HG03575 (cell line): ENCODE measurements around the gene CERKL.
"Not testable (repeated sequence)": the region's sequence is repeated elsewhere in the genome, so short reads cannot be mapped to it uniquely, and the experiment has no call there.

Experiments
- ATAC-seq: cut with Tn5 transposase; IDR thresholded peaks from one replicate; pipeline ENCODE4 v1.9.1; 2021; ENCODE audit not compliant: unreplicated experiment, insufficient number of reproducible peaks, low FRiP score; ENCODE audit errors: extremely low read depth

The CERKL gene, protein sequence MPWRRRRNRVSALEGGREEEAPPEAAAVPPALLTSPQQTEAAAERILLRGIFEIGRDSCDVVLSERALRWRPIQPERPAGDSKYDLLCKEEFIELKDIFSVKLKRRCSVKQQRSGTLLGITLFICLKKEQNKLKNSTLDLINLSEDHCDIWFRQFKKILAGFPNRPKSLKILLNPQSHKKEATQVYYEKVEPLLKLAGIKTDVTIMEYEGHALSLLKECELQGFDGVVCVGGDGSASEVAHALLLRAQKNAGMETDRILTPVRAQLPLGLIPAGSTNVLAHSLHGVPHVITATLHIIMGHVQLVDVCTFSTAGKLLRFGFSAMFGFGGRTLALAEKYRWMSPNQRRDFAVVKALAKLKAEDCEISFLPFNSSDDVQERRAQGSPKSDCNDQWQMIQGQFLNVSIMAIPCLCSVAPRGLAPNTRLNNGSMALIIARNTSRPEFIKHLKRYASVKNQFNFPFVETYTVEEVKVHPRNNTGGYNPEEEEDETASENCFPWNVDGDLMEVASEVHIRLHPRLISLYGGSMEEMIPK

GRCh38 chr2:181656450-181657291 is at the start of gene CERKL:
Gene CERKL, minus strand, starts transcription at chr2:181657105. Its CDS starts 99 bp downstream, at chr2:181657006.
- no peak for ATAC-seq

GRCh38 chr2:181702519-181702918 is 45.6 kb upstream of the CERKL start:
- not testable (repeated sequence) for ATAC-seq

- ATAC-seq = no peak
Observed at GRCh38 chr2:181698223-181698622, 41.3 kb upstream of the CERKL start.

GRCh38 chr2:181697571-181697970 is 40.7 kb upstream of the CERKL start:
- ATAC-seq = no peak

GRCh38 chr2:181697126-181697525 is 40.2 kb upstream of the CERKL start:
- no peak for ATAC-seq

DNA sequence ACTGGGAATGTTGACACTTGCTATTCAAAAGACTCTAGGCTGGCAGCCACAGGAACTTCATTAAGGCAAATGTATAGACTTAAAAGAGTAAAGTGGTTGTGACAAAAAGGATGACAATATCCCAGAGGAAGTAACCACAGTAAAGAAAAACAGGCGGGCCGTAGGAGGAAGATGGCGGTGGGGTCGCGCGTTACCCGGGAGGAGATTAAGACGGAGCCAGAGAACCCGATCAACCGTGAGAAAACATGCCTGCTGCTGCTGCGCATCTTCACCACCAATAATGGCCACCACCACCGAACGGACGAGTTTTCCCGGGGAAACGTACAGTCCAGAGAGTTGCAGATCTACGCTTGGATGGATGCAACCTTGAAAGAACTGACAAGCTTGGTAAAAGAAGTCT is 37.4 kb upstream of the CERKL start:
- ATAC-seq = no peak

DNA sequence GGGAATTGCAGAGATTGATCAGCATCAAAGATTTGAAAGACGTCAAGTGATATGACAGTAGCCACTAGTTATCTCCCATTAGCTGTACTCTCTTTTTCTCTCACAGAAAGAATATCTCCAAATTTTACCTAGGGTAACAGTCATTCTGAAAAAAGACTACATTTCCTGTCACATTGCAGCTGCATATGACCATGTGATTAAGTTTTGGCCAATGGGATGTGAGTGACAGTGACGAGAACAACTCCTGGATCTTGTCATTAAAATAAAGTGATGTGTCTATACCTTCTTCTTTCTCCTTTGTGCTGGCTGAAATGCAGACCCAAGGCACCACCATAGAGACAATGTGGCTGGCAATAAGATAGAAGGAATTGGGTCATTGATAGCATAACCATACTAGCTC is 34.0 kb upstream of the CERKL start:
- no peak for ATAC-seq

DNA sequence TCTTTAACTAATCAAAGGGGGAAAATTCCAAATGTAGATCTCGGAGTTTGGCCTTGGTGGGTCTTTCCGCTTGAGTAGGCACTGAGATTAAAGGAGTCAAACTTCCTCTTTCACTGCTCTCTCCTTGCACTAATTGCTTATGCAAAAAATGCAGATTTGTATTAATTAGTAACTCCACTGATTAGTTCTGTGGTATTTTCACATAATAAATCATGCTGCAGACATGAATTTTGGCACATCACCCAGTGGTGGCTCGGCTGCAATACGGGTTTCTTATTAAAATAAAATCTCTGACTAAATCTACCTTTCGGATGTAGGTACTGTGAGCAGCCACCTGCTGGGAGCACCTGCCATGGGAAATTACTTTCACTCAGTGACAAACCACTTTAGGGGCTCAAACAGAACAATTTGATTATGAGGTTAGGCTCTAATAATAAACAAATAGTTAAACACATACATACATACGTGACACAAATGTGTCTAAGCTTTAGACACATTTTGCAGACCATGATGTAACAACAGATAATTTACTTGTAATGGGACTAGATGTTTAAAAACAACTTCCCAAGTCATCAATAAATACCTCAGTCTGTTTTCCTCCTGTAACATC is 29.8 kb upstream of the CERKL start:
- no peak for ATAC-seq

DNA sequence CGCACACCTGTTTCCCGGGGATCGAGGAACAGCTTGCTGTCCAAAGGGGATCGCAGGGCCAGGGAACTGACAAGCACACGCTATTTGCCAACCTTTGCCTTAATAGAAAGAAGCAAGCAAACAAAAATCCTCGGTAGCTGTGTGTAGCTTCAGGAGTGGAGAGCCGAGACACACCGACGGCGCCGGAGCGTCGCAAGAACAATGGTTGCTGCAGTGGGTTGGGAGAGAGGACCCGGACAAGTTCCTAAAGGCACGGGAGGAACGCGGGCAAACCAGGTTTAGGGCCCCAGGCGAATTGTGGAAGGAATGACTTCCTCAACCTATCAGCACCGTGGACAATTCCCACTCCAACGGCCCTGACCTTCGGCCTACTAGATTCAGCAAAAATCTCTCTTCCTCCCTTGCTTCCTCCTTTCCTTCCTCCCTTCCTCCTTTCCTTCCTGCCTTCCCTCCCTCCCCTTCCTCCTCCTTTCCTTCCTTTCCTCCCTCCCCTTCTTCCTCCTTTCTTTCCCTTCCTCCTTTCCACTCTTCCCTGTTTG is 28.3 kb upstream of the CERKL start:
- no peak for ATAC-seq

- no peak for ATAC-seq
Observed at GRCh38 chr2:181684454-181685149, 27.7 kb upstream of the CERKL start.

DNA sequence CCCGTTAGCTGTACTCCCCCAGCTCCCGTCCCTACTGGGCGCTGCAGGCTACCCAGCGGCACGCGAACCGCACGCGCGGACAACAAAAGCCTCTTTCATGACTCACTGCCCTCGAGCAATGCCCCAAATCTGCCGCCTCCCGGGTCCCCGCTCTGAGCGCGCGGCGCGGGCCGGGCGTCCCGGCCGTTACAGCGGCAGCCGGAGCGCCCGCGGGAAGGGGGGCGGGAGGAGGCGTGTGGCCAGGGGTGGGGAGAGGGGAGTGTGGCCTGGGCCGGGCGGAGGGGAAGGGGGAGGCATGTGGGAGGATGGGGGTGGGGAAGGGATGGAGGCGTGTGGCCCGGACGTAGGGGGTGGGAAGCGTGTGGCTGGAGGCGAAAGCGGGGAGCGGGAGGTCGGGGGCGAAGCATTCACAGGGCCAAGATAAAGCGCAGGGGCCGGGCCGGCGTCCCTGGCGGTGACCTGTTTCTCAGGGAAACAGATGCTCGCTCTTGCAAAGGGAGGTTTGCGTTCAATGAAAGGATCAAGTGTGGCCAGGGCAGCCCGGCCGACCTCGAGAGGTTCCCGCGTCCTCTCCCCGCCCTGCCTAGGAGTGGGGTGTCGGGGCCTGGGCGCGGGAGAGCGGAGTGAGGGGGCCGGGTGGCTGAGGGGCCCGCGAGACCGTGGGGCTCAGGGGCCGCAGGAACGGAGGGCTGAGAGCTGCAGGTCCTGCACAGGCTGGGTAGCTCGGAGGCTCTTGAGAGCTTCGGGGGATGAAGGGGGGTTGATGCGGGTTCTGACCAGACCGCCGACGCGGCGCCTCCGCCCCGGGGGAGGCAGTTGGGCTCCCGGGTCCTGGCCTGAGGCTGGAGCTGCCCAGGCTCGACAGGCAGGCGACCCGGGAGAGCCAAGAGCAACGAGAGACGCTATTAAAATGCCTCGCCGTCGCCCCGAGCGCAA is 26.9 kb upstream of the CERKL start:
- ATAC-seq = no peak

DNA sequence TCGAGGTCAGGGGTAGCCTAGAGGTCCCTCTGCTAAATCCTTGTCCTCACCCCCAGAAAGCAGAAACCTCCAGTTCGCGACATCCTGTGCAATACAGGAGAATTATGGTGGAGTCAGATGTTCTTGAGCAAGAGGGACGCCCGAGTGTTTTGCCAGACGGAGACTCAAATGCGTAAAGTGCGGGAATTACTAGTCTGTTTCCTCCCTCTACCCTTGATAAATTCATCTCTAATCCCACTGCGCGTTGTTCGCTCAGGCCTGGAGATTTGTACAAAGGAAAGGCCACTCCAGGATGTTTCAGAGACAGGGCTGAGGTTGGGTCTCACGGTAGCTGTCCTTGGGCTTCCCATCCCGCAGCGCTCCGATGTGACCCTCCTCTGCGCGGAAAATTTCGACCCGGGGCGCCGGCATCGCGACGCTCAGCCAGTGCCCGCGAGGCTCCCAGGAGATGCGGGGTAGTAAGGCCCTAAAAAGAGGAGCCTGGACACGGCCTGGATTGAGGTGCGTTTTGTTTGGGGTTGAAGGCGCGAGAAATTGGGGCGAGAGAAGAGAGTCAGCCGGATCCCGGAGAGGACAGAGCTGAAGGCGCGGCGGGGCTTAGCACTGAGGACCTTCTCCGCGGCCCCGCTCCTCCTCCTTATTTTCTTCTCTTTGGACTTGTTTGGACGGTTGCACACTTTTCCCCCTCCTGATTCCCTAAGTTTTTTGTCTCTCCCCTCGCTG is 26.1 kb upstream of the CERKL start:
- ATAC-seq = no peak

DNA sequence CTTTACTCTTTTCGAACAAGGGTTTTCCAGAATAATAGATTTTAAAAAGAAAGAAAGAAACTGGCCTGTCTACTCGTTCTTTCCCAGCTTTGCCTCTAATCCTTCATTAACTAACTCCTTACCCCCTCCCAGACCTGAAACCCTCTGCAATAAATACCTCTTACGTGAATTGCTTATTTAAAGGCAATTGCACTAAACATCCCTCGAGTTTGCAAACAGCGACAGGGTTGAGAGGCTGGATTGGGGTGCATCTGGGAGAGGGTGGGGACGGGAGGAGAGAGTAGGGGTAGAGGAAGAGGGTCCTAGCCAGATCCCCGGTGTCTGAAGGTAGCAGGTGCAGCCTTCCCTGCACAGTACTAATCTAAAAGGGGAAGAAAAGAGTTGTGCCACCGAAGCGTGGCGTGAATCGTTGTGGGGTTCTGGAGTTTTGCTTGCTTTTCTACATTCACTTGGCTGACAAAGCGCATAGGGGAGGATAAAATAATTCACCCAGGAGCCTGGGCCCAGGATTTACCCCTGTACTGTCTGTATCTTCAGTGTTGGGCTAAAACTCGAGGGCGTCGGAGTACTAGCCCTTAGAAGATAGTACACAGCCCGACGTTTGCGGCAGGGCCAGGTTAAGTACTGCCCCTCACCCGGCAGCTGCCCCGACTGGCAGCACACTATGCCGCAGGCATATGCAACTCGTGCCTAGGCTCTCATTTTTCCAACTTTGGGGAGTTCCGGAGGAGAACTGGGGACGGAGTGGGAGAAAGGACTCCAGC is 25.3 kb upstream of the CERKL start:
- no peak for ATAC-seq

- no peak for ATAC-seq
Observed at GRCh38 chr2:181680937-181681811, 24.3 kb upstream of the CERKL start.

DNA sequence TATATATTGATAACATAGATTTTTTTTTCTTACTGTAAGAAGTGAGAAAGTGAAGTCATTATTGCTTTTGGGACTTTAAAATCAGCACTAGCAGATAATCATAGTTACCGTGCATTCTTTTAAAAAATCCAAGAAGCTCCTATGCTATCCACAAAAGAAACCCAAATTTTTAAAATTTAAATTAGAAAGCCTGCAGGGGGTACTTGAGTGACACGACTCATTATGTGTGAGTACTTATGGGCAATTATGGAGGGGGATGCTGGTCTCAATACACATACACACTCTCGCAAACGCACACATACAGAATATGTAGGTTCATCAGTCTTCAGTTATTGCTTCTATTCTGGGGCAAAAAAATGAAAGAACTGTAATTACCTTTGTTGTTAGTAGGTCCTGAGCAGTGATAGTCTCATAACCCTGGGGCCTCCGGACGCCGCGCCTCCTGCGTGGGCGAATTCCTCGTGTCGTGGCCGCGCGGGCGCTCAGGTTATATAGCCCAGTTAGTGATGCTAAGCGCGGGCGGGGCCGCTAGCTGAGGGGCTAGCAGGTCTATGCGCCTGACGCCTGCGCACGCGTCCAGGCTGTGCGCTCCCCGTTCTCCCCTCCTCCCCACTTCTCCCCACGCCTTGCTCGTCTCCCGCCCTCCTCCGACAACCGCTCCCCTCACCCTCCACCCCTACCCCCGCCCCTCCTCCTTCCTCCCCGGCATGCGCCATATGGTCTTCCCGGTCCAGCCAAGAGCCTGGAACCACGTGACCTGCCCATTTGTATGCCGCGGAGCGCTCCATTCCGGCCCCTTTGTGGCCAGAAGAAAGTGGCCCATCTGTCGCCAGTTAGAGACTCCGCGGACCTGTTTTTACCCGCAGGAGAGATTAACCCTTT is 23.4 kb upstream of the CERKL start, which contains the start of gene NEUROD1:
Gene NEUROD1 (minus strand): TSS at position 463 of the 882 bp plus-strand sequence. CDS start 1,657 bp downstream, outside the sequence.
- ATAC-seq = no peak
